ENCODE results near the gene IGF2BP1. TPM values are rescaled to one million over a fixed set of nuclear protein-coding genes. Genes with fewer than 3 reads are reported as not detected.
"Not testable (repeated sequence)": the region's sequence is repeated elsewhere in the genome, so short reads cannot be mapped to it uniquely, and the experiment has no call there.

Gene IGF2BP1
- total RNA-seq, 1 donor from 2014 or later = 0.02 TPM

DNA sequence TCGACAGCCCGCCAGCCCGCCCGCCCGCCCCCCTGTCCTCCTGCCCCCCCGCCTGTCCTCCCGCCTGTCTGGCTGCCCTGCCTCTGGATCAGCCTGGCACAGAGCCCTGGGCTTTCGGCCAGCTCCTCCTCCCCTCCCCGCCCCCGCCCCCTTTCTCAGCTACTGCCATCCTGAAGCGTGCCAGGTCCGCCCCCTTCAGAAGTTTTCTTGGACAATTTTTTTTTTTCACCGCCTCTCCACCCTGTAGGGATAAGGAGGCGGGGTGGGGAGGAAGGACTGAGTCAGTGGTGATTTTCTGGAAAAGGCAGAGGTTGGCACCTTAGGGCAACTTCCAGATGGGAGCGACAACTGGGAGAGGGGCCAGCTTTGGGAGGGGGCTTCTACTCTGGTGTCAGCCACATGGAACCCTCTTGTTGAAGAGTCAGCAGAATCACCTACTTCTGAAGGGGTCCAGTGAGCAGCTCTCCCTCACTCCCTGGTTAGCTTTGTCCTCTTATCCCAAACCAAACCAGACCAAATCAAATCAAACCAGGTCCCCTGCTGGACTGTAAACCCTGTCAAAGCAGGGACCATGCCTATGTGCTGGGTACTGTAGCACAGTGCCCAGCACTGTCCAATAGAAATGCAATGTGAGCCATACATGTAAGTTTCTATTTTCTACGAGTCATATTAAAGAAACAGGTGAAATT lies 19.7 kb downstream of the IGF2BP1 start:
- intact Hi-C loops (cut with micrococcal nuclease) = no loop called here

DNA sequence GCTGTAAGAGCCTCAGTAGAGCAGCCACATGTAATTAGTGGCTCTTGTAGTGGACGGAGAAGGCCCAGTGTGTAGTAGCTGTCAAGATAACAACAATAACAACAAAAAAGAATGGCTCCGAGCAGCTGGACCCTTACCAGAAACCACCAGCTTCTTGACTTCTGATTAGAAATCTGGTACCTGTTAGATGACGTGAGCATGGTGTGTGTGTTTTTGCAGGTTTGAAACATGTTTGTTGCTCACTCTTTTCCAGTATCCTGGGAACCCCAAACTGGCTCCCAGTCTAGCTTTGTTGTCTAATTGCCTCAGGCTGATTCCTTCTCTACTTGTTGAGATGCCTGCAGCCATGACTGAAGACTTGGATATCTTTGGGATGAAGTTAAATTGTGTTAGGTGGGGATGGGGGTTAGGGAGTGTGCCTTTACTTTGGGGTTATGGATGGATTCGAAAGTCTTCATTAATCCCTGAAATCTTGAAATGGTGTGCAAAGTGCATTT lies 21.0 kb downstream of the IGF2BP1 start:
- intact Hi-C loops (cut with micrococcal nuclease) = no loop called here

DNA sequence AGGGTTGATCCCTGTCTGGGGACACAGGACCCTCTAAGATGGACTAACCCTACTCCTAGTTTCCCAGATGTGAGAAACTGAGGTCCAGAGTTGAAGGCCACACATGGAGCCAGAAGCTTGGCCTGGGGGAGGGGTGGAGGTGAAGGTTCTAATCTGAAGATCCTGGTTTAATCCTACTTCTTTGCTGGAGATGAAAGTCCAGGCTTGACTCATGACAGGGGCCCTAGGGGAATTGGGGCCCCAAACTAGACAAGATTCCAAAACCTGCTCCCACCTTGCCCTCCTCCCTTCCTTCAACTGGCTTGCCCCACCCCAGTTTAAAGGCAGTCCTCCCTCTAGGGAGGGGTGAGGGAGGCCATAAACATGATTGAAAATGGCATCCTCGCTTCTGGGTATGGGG lies 21.6 kb downstream of the IGF2BP1 start:
- intact Hi-C loops (cut with micrococcal nuclease) = no loop called here

DNA sequence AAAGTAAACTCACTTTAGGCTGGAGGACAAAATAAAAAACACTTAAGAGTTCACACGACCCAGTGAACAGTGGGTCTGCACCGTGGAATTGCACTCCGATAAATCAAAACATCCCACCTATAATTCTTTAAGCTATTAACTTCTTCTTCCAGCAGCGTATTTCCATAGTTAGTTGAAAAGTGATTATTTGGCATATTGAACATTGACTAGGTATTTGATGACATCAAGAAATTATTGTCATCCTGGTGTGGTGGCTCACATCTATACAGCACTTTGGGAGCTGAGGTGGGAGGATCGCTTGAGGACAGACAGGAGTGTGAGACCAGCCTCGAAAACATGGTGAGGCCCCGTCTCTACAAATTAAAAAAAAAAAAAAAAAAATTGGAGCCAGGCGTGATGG lies 23.4 kb downstream of the IGF2BP1 start:
- intact Hi-C loops (cut with micrococcal nuclease) = no loop called here

DNA sequence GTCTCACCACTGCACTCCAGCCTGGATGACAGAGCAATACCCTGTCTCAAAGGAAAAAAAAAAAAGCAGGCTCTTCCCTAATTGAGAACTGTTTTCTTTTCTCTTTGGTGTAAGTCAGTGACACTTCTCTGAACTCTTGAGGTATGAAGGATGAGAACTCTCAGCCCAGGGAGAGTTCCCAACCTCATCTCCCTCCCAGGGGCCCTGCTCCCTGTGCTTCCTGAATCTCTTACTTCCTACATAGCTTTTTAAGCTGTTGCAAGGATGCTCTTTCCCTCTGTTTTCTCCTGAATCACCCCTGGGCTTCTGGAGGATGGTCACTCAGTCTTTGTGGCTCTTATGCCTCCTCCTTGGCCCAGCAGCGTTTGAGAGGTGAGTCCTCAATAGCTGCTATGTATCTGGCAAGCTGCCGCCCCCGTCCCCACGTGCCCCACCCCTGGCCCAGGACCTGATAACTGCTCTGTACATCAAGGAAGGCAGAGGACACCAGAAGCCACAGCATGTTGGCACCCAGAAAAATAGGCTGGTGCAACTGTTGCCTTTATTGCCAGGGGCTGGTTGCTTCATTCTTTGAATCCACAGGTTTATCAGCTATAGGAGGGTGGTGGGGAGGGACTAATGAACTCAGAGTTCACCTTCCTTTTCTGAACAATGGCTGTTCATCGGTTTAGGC lies 24.0 kb downstream of the IGF2BP1 start:
- intact Hi-C loops (cut with micrococcal nuclease) = no loop called here

DNA sequence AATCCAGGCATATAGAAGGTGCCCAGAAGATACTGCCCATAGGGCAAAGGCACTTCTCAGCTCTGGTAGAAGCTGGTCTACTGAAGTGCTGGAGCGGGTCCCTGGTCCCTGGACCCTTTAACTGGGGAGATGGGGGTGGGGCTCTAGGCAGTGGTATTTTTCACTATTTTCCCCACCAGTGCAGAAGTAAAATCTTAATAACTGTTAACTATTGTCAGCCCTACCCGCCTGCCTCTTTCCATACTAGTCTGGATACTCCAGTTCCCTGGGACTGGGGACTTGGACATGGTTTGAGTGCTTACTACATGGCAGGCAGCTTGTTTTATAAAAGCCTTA lies 24.6 kb downstream of the IGF2BP1 start:
- intact Hi-C loops (cut with micrococcal nuclease) = no loop called here

DNA sequence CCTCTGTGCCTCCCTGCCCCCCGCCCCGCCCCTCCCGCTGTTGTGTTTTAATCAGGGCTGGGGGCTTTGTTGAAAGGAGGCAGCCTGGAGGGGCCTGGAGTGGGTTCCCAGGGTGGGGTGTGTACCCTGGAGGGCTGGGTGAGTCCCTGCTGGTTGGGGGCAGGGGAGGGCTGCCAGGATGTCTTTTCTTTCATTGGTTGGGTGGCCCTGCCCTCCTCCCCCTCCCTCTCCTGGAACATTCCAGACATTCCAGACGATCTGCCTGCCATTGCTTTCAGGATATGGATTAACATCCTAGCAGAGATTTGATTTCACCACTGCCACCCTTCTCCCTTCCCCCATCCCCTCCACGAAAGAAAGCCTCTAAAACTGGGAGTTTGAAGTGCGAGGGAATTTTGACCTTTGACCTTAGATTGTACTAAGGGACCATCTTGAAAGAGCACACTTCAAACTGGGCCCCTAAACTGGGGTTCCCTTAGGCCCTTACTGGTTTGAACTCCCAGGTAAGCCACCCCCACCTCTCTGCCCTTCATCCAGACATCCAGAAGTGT lies 25.3 kb downstream of the IGF2BP1 start:
- intact Hi-C loops (cut with micrococcal nuclease) = no loop called here

DNA sequence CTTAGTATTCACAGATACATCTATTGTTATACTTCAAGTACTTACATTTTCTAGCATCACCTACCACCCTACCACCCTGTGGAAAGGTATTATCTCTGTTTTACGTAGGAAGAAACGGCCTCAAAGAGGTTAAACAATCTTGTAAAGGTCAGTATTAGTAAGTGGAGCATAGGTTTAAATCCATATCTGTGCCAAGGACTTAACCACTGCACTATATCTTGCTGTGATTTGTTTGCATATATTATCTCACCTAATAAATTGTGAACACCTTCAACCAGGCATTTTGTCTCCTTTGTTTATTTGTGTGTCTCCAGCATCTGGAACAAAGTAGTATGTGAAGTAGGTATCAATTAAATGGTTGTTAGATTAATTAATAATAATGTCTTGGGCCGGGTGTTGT lies 27.3 kb downstream of the IGF2BP1 start:
- intact Hi-C loops (cut with micrococcal nuclease) = no loop called here

DNA sequence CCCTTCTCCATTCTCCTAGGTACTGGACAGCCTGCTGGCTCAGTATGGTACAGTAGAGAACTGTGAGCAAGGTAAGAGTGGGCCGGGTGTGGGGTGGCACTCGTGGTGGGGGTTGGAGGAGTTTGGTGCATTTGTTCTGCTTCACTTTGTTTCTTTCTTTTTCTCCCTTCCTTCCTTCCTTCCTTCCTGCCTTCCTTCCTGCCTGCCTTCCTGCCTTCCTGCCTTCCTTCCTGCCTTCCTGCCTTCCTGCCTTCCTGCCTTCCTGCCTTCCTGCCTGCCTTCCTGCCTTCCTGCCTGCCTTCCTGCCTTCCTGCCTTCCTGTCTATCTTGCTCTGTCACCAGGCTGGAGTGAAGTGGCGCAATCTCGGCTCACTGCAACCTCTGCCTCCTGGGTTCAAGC lies 29.3 kb downstream of the IGF2BP1 start:
- intact Hi-C loops (cut with micrococcal nuclease) = not testable (repeated sequence)

DNA sequence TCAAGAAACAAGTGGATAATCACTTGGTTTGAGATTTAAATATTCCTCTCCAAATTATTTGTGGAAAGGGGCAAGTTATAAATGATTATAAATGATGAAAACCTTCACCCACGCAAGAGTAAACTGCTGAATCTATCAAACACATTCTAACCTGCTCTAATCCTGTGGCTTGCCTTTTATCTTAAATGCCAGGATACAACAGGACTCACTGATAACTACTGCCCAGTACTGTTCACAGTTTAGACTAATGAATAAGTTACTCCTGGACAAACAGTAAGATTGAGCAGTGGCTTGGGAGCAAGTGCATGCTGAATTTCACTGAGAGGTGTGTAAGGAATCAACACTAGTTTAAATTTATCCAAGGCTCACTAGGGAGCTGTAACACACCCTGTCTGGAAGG lies 31.1 kb downstream of the IGF2BP1 start:
- intact Hi-C loops (cut with micrococcal nuclease) = no loop called here

DNA sequence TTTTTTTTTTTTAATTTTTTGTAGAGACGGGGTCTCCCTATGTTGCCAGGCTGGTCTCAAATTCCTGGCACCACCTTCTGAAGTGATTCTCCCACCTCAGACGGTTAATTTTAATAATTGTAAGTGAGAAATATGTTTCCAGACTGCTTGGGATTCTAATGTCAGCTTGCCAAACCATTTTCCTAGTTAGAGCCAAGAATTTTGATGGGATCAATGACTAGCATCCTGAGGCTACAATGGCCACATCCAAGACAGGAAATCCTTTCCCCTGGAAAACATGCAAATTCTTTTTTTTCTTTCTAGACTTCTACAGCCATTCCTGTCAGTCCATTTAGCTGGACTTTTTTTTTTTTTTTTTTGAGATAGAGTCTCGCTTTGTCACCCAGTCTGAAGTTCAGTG lies 32.6 kb downstream of the IGF2BP1 start:
- intact Hi-C loops (cut with micrococcal nuclease) = loop anchor here (5.0 kb wide), 1 partner anchor 352 kb away; no protein-coding TSS in a partner anchor

DNA sequence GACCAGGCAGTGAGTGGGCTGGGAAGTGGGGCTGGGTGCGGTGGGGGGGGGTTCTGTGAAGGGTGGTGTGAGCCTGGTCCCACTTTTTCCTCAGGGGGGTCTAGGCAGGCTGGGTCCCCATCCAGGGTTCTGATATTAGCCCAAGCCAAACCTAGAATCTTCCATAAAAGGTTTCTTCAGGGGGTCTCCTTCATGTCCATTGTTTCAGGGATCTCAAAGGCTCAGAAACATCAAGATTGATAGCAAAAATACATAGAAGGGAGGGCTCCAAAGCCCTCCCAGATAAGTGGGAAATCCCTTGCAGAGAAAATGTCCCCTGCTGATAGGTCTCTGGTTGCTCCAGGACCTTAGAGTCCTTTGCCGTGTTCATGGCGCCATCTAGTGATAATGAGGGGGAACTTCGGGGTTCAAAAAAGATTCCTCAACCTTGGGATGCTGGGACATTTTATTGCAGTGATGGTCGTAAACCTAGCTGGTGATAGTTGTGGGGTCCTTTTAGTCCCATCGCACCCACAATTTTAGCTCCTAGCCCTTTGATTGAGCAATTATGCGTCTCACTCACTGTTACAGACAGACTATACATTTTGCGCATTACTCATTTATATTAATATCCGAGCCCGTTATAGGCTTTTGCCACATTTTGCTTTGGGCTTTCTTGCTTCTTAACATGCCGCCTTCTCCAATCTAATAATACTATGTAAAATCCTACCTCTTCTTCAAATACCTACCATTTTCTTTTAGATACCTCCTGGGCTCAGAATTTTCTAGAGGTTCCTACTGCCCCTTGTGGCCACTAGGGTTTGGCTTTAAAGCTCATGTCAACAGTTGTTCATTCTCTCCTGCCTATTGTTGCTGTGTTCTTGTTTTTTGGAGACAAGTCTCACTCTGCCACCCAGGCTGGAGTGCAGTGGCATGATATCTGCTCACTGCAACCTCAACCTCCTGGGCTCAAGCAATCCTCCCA lies 35.1 kb downstream of the IGF2BP1 start:
- intact Hi-C loops (cut with micrococcal nuclease) = loop anchor here (1.0 to 5.0 kb wide), 2 partner anchors 148 to 355 kb away; no protein-coding TSS in a partner anchor

DNA sequence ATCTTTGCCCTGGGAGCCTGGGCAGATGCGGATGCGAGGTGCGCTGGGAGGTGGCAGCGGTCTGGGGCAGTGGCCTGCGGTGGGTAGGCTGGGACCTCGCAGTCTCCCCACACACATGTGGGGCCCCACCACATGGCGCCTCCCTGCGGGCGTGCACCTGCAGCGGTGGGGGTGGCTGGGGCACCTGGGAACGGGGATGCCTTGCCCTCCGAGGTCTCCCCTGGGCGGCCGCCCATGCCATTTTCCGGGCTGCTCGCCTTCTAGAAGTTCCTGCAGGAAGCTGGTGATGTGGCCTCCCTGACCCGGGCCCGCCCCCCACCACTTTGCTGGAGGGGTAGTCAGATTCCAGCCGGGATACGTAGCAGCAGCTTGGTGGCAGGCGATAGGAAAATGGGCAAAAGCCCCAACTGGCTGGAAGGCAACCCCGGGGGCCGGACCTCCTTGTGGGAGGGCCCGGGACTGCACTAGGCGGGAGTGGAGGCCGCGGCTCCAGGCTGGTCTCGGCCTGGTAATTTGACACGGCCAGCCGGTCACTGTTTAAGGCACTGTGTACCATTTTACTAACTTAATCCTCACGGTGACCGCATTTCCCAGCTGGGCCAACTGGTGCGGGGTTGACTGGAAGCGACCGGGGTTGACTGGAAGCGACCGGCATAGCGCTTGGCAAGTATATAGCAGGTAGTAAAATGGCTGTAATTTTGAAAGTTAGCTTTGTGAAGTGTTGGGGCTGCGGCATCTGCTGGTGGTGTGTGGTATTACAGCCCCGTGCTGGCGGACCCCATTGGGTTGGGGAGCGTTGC lies 38.5 kb downstream of the IGF2BP1 start:
- intact Hi-C loops (cut with micrococcal nuclease) = no loop called here

DNA sequence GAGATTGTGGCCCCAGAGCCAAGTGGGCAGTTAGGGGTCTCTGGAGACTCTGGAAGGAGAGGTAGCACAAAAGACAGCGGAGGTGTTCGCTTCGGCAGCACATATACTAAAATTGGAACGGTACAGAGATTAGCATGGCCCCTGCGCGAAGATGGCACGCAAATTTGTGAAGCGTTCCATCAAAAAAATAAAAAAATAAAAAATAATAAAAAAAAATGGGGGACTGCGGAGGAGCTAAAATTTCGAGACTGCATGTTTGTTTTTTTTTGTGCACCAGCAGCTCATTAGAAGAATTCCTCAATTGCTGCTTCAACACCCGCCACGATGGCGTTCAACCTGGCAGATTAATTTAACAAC lies 39.1 kb downstream of the IGF2BP1 start:
- intact Hi-C loops (cut with micrococcal nuclease) = no loop called here

DNA sequence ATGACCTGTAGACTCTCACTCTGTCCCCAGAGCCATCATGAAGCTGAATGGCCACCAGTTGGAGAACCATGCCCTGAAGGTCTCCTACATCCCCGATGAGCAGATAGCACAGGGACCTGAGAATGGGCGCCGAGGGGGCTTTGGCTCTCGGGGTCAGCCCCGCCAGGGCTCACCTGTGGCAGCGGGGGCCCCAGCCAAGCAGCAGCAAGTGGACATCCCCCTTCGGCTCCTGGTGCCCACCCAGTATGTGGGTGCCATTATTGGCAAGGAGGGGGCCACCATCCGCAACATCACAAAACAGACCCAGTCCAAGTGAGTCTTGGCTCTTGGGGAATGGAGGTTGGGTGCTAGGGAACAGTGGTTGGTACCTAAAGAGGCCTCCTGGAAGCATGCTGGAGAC lies 41.0 kb downstream of the IGF2BP1 start:
- intact Hi-C loops (cut with micrococcal nuclease) = no loop called here

DNA sequence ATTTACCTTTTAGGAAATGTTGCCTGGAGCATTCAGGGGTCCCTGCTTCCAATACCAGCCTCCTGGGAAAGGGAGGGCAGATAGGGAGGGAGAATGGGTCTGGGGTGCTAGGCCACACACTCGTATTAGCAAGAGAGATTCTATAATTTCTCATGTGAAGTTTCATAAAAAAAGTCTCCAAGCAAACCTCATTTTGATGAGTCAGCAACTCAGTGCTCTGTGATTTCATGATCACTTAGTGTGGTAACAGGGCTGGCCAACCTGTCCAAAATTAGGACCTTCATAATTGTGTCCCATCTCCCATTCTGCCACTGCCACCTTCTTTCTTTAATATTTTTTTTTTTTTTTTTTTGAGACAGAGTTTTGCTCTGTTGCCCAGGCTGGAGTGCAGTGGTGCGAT lies 41.4 kb downstream of the IGF2BP1 start:
- intact Hi-C loops (cut with micrococcal nuclease) = no loop called here

DNA sequence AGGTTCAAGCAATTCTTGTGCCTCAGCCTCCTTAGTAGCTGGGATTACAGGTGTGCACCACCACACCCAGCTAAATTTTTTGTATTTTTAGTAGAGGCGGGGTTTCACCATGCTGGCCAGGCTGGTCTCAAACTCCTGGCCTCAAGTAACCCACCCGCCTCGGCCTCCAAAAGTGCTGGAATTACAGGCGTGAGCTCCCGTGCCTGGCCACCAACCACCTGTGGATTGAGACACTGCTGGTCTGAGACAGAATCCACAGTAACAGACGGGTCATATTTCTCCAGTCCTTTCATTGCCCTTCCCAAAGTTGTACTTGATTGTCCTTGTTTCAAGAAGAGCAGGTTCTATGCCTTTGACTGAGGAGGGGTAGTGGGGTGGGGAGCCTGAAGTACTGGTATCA lies 42.3 kb downstream of the IGF2BP1 start:
- intact Hi-C loops (cut with micrococcal nuclease) = not testable (repeated sequence)

DNA sequence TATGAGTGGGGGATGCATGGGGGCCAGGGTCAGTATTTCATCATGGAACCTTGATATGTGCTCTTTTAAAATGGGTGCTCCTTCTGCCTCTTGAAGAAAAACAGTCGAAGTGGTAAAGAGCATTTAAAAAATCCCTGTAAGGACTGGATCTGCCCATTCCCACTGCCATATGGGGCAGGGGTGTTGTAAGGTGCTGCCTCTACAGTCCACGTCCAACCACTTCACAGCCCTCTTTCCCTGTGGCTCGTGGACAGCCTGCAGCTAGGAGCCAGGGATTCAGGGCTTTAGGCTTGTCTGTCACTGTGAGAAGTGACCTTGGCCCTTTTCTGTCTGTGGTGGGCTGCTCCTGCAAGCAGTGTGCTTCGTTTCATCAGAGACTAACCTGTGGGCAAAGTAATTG lies 44.3 kb downstream of the IGF2BP1 start:
- intact Hi-C loops (cut with micrococcal nuclease) = no loop called here

DNA sequence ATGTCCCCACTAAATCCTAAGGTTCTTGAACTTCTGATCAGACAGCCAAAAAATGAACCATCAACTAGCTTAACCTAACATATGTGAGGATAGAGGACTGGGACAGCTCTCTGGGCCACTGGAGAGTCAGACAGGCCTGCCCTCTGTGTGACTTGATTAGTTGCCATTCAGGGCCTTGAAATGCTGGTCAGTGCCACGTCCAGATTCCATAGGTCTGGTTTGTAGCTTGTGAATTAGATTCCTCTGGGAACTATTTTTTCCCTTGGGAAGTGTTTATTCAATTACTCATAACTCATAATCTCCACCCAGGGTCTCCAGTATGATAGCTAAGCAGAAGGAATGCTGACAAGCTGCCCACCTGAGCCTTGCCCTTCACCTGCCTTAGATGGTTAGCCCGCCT lies 48.2 kb downstream of the IGF2BP1 start:
- intact Hi-C loops (cut with micrococcal nuclease) = no loop called here

DNA sequence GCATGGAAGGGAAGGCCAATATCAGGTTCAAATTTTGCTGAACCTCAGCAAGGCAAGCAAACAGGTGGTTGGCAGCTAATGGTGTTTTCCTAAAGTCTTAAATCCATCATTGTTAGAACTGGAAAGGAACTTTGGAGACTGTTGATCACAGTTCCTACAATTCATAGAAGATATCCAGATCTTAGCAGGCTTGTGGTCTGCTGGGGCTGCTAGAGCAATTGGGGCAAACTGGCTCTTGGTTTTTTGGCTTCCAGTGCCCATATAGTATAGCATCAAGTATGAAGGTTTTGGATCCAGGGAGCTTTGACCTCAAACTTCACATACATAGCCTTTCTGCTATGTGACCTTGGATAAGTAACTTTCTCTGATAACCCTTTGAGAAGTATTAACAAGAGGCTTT lies 49.7 kb downstream of the IGF2BP1 start:
- intact Hi-C loops (cut with micrococcal nuclease) = no loop called here

DNA sequence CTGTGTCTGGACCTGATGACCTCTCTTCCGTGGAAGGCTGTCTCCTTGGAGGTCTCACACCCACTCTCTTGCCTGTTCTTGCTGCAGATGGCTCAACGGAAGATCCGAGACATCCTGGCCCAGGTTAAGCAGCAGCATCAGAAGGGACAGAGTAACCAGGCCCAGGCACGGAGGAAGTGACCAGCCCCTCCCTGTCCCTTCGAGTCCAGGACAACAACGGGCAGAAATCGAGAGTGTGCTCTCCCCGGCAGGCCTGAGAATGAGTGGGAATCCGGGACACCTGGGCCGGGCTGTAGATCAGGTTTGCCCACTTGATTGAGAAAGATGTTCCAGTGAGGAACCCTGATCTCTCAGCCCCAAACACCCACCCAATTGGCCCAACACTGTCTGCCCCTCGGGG lies 52.1 kb downstream of the IGF2BP1 start:
- intact Hi-C loops (cut with micrococcal nuclease) = no loop called here
